H9 (cell line): ENCODE results near the gene RHOV. TPM values are rescaled to one million over a fixed set of nuclear protein-coding genes. Genes with fewer than 3 reads are reported as not detected.
A peak's percentile ranks its signal among the peaks of the same experiment; 100 is the strongest.

ENCODE experiments used
- DNase-seq: peaks from one replicate; pipeline ENCODE4 v3.0.0-alpha.2; 2017
- H2AFZ ChIP-seq: one replicate; pipeline ENCODE4 v1.6.1; 2013; ENCODE audit warnings: mild to moderate bottlenecking, low read length, control low read depth, moderate library complexity
- H2AK5ac ChIP-seq: 2 replicates; pipeline ENCODE4 v1.6.1; 2013; ENCODE audit warnings: low read length, control low read depth, mixed read lengths; ENCODE audit not compliant: insufficient read length
- H2BK120ac ChIP-seq: one replicate; pipeline ENCODE4 v1.6.1; 2013; ENCODE audit warnings: low read depth, mild to moderate bottlenecking, low read length, control low read depth, inconsistent platforms; ENCODE audit not compliant: poor library complexity, severe bottlenecking
- H2BK12ac ChIP-seq: 2 replicates; pipeline ENCODE4 v1.6.1; 2013; ENCODE audit warnings: low read length, control low read depth, mixed read lengths, low read depth; ENCODE audit not compliant: insufficient read length
- H2BK15ac ChIP-seq: 2 replicates; pipeline ENCODE4 v1.6.1; 2013; ENCODE audit warnings: low read depth, low read length, control low read depth
- H2BK20ac ChIP-seq: one replicate; pipeline ENCODE4 v1.6.1; 2013; ENCODE audit warnings: low read depth, mild to moderate bottlenecking, low read length, control low read depth, inconsistent platforms; ENCODE audit not compliant: poor library complexity, severe bottlenecking
- H2BK5ac ChIP-seq: 2 replicates; pipeline ENCODE4 v1.6.1; 2013; ENCODE audit warnings: low read length, control low read depth, mixed read lengths; ENCODE audit not compliant: insufficient read length
- H3K14ac ChIP-seq: 2 replicates; pipeline ENCODE4 v1.6.1; 2013; ENCODE audit warnings: low read length, control low read depth; ENCODE audit not compliant: insufficient read depth
- H3K18ac ChIP-seq: 2 replicates; pipeline ENCODE4 v1.6.1; 2013; ENCODE audit warnings: low read depth, mild to moderate bottlenecking, mixed read lengths, low read length, control low read depth; ENCODE audit not compliant: insufficient read length
- H3K23ac ChIP-seq: 2 replicates; pipeline ENCODE4 v1.6.1; 2013; ENCODE audit warnings: low read length, control low read depth, mixed read lengths, low read depth; ENCODE audit not compliant: insufficient read length
- H3K23me2 ChIP-seq: 2 replicates; pipeline ENCODE4 v1.6.1; 2013; ENCODE audit warnings: low read depth, mild to moderate bottlenecking, mixed read lengths, low read length, control low read depth; ENCODE audit not compliant: insufficient read length, poor library complexity, severe bottlenecking
- H3K27ac ChIP-seq: 2 replicates; pipeline ENCODE4 v1.5.1; 2013; ENCODE audit warnings: low read length, control low read depth, mixed read lengths, low read depth; ENCODE audit not compliant: insufficient read length
- H3K27me3 ChIP-seq: 2 replicates; pipeline ENCODE4 v1.6.1; 2013; ENCODE audit warnings: low read length, control low read depth, inconsistent platforms; ENCODE audit not compliant: insufficient read depth
- H3K4ac ChIP-seq: 2 replicates; pipeline ENCODE4 v1.6.1; 2013; ENCODE audit warnings: low read depth, mild to moderate bottlenecking, control low read depth, inconsistent platforms, low read length, moderate library complexity
- H3K4me1 ChIP-seq: 2 replicates; pipeline ENCODE4 v1.6.1; 2013; ENCODE audit warnings: low read length, control low read depth, inconsistent platforms; ENCODE audit not compliant: insufficient read depth
- H3K4me2 ChIP-seq: 2 replicates; pipeline ENCODE4 v1.6.1; 2013; ENCODE audit warnings: low read length, control low read depth, mixed read lengths; ENCODE audit not compliant: insufficient read length, insufficient read depth
- H3K56ac ChIP-seq: 2 replicates; pipeline ENCODE4 v1.6.1; 2013; ENCODE audit warnings: low read depth, mild to moderate bottlenecking, mixed read lengths, low read length, control low read depth; ENCODE audit not compliant: insufficient read length
- H3K79me1 ChIP-seq: 2 replicates; pipeline ENCODE4 v1.6.1; 2013; ENCODE audit warnings: low read depth, mild to moderate bottlenecking, moderate library complexity, low read length, control low read depth, inconsistent platforms; ENCODE audit not compliant: insufficient read depth, poor library complexity, severe bottlenecking
- H3K79me2 ChIP-seq: 2 replicates; pipeline ENCODE4 v1.6.1; 2013; ENCODE audit warnings: low read length, control low read depth, inconsistent platforms; ENCODE audit not compliant: insufficient read depth
- H3K9ac ChIP-seq: 2 replicates; pipeline ENCODE4 v1.6.1; 2013; ENCODE audit warnings: low read length, control low read depth, mixed read lengths; ENCODE audit not compliant: insufficient read length; ENCODE audit errors: extremely low read depth
- H3K9me3 ChIP-seq: one replicate; pipeline ENCODE4 v1.6.1; 2013; ENCODE audit warnings: low read depth, low read length, inconsistent platforms; ENCODE audit not compliant: control insufficient read depth
- H3T11ph ChIP-seq: one replicate; pipeline ENCODE4 v1.6.1; 2013; ENCODE audit warnings: mild to moderate bottlenecking, low read length, control low read depth, inconsistent platforms
- H4K20me1 ChIP-seq: one replicate; pipeline ENCODE4 v1.6.1; 2013; ENCODE audit not compliant: control insufficient read depth, insufficient read length, insufficient read depth
- H4K5ac ChIP-seq: 2 replicates; pipeline ENCODE4 v1.6.1; 2013; ENCODE audit warnings: low read depth, mild to moderate bottlenecking, mixed read lengths, low read length, control low read depth; ENCODE audit not compliant: insufficient read length
- H4K8ac ChIP-seq: replicated peaks from 2 replicates; pipeline ENCODE4 v1.6.1; 2013; ENCODE audit warnings: low read length, control low read depth, mixed read lengths, low read depth; ENCODE audit not compliant: insufficient read length
- H4K91ac ChIP-seq: 2 replicates; pipeline ENCODE4 v1.6.1; 2013; ENCODE audit warnings: low read depth, mild to moderate bottlenecking, moderate library complexity, mixed read lengths, low read length, control low read depth; ENCODE audit not compliant: insufficient read length
- H3K27ac Mint-ChIP-seq, 3 experiments: 2 replicates in 2 of 3; 3 replicates in 1 of 3; pipeline ENCODE4 v1.8.0; 2020 to 2021; ENCODE audit warnings: mixed read lengths in 3 of 3, mild to moderate bottlenecking in 1 of 3, moderate library complexity in 1 of 3
- H3K27me3 Mint-ChIP-seq: 2 replicates; pipeline ENCODE4 v1.8.0; 2021; ENCODE audit warnings: low read depth, mild to moderate bottlenecking, moderate library complexity, mixed read lengths
- H3K36me3 Mint-ChIP-seq, 3 experiments: 2 replicates in 2 of 3; 3 replicates in 1 of 3; pipeline ENCODE4 v1.8.0; 2020 to 2021; ENCODE audit warnings: low read depth in 3 of 3, mixed read lengths in 3 of 3; ENCODE audit not compliant: insufficient read depth in 1 of 3
- H3K4me1 Mint-ChIP-seq, 2 experiments: 2 replicates each; pipeline ENCODE4 v1.8.0; 2020; ENCODE audit warnings: mixed read lengths in 2 of 2
- H3K4me3 Mint-ChIP-seq, 2 experiments: 2 replicates in 1 of 2; 3 replicates in 1 of 2; pipeline ENCODE4 v1.8.0; 2020 to 2021; ENCODE audit warnings: mild to moderate bottlenecking in 2 of 2, mixed read lengths in 2 of 2, moderate library complexity in 1 of 2
- H3K9me3 Mint-ChIP-seq, 2 experiments: 2 replicates in 1 of 2; 3 replicates in 1 of 2; pipeline ENCODE4 v1.8.0; 2020; ENCODE audit warnings: mild to moderate bottlenecking in 2 of 2, mixed read lengths in 2 of 2, moderate library complexity in 1 of 2
- CTCF ChIP-seq: fragments of 200-600 bp; sonication (generic); conservative IDR thresholded peaks from 3 replicates; pipeline ENCODE4 v1.8.0; 2021; ENCODE audit warnings: antibody characterized with exemption, mild to moderate bottlenecking
- WGBS: extraction: QIAGEN DNeasy Blood & Tissue Kit; methylation state at CpG from one replicate; pipeline ENCODE4 v1.1.7; 2013; ENCODE audit warnings: missing lambda C conversion rate, low lambda C conversion rate, mixed read lengths; ENCODE audit not compliant: insufficient read length; ENCODE audit errors: extremely low coverage; 5-methylcytosine and 5-hydroxymethylcytosine counted together
- total RNA-seq: library from RNA; stranded (reverse); gene quantifications from 2 replicates; pipeline ENCODE4 v1.2.1, GENCODE V29; 2021

The RHOV gene
- total RNA-seq, 1 experiment from 2014 or later = 3.9 TPM

GRCh38 chr15:40914013-40914412 lies 40.0 kb upstream of the RHOV start:
- H2BK5ac ChIP-seq = no peak overlapping the region
- no peak overlapping the region for H3K4me2 ChIP-seq
- no peak for DNase-seq
- Mint-ChIP-seq H3K27me3 (peaks cover 40% of the 10 kb centered on the region), H3K4me3 (no peak overlapping the region), H3K9me3 (no peaks in the 10 kb centered on the region), H3K27ac (peak overlapping the region in 1 of 3 experiments; percentile 20; a peak in 2 of 7 replicates), H3K36me3 (no peaks in the 10 kb centered on the region; a peak in 1 of 7 replicates), H3K4me1 (peaks cover 20 to 41% of the 10 kb centered on the region in 2 experiments)
- TF ChIP-seq CTCF = no peak
- H3K56ac ChIP-seq = no peak overlapping the region
- no peak overlapping the region for H3K18ac ChIP-seq
- H4K5ac ChIP-seq = no peak overlapping the region
- H2AFZ ChIP-seq = no peak overlapping the region
- no peak overlapping the region for H2BK20ac ChIP-seq
- H2AK5ac ChIP-seq = no peak overlapping the region
- H4K91ac ChIP-seq = no peak overlapping the region
- no peaks in the 10 kb centered on the region for H3K27me3 ChIP-seq
- no peak overlapping the region for H4K8ac ChIP-seq
- H2BK12ac ChIP-seq = no peak overlapping the region
- H3K4ac ChIP-seq = no peak overlapping the region
- H3K4me1 ChIP-seq = no peaks in the 10 kb centered on the region
- no peak overlapping the region for H3K23ac ChIP-seq
- no peaks in the 10 kb centered on the region for H3K9me3 ChIP-seq
- no peak overlapping the region for H2BK15ac ChIP-seq
- H3K9ac ChIP-seq = no peak overlapping the region
- no peaks in the 10 kb centered on the region for H3K79me1 ChIP-seq
- H3K23me2 ChIP-seq = no peaks in the 10 kb centered on the region
- H3K79me2 ChIP-seq = no peaks in the 10 kb centered on the region
- WGBS = no CpG with 5 or more reads among the region's 12 CpGs
- H4K20me1 ChIP-seq = no peaks in the 10 kb centered on the region
- no peak overlapping the region for H2BK120ac ChIP-seq
- no peak overlapping the region for H3T11ph ChIP-seq
- H3K27ac ChIP-seq = no peak overlapping the region
- no peak overlapping the region for H3K14ac ChIP-seq
